HEK293 (cell line): ENCODE measurements around the gene EFCC1.

ENCODE experiments used
- ATF2 ChIP-seq: fragments of 450-650 bp; formaldehyde crosslinking; IDR thresholded peaks from 2 replicates; pipeline ENCODE4 v1.5.1; 2016; ENCODE audit warnings: missing biosample characterization, missing genetic modification characterization, low read depth
- RBAK ChIP-seq: fragments of 450-650 bp; formaldehyde crosslinking; IDR thresholded peaks from 2 replicates; pipeline ENCODE4 v1.5.1; 2016; ENCODE audit warnings: missing biosample characterization, missing genetic modification characterization
- ZNF423 ChIP-seq: fragments of 450-650 bp; formaldehyde crosslinking; IDR thresholded peaks from 2 replicates; pipeline ENCODE4 v1.5.1; 2016; ENCODE audit warnings: missing biosample characterization, missing genetic modification characterization
- ZNF449 ChIP-seq: fragments of 450-650 bp; formaldehyde crosslinking; IDR thresholded peaks from 2 replicates; pipeline ENCODE4 v1.5.1; 2017; ENCODE audit warnings: missing biosample characterization, mild to moderate bottlenecking, missing genetic modification characterization, moderate library complexity

- no peak for TF ChIP-seq ATF2 (tag by site-specific recombination)
- no peak for TF ChIP-seq RBAK
- no peak for TF ChIP-seq ZNF449 (tag by site-specific recombination)
- no peak for TF ChIP-seq ZNF423
These were observed 4.6 kb downstream of the EFCC1 start for GRCh38 chr3:129005526-129006303.
